ENCODE measurements around the gene MAGI2. TPM values are rescaled to one million over a fixed set of nuclear protein-coding genes. Genes with fewer than 3 reads are reported as not detected.

Gene MAGI2
- total RNA-seq, 4 donors from 2014 or later = 0.90 to 2.4 (median 0.99) TPM

DNA sequence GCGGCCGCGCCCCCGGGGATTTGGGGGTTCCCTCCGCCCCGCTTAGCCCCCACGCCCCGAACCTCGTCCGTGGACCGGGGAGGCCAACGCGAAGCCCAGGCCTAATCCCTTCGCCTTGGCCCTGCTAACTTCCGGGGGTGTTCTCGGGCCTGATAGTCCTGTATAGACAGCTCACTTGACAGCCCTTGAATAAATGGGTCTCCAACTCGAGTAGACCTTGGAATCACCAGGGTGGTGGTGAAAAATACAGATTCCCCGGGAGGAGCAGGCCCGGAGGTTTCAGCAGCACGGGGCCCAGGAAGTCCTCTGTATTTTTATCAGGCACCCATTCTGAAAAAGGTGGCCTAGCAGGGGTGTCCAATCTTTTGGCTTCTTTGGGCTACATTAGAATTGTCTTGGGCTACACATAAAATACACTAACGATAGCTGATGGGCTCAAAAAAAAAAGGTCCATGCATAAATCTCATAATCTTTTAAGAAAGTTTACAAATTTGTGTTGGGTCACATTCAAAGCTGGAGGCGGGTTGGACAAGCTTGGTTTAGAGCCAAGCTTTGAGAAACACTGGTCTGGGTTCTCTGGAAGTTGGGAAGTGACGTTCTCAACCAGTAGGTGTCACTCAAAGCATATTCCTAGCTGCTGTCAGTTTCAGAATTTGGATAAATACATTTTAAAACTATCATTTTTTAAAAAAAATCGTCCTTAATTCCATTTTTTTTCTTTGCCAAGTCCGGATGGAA, 1433.2 kb downstream of the MAGI2 start:
- peak overlapping the region; percentile 62 to 76 (median 67) for H3K4me3 ChIP-seq
- peak overlapping the region; percentile 90 to 94 (median 92) for H3K27ac ChIP-seq
- in situ Hi-C loops (cut with MboI; ENCODE audit: low sequenced_read_pairs in 4 of 4) (no loop called here), intact Hi-C loops (cut with DNase I; ENCODE audit: low total_unique reads) (loop anchor here (1.0 to 10.0 kb wide), 3 partner anchors 20 to 754 kb away; partner anchors contain the start of gene PTPN12)
- peak; percentile 29 to 45 for DNase-seq
- peak; percentile 74 to 85 for ATAC-seq
- peaks cover 12 to 14% of the 10 kb centered on the region in 2 donors for H3K4me1 ChIP-seq
- TF ChIP-seq POLR2A (IDR thresholded peaks at IDR 0.05) = no peak
- TF ChIP-seq, protein P1, sequence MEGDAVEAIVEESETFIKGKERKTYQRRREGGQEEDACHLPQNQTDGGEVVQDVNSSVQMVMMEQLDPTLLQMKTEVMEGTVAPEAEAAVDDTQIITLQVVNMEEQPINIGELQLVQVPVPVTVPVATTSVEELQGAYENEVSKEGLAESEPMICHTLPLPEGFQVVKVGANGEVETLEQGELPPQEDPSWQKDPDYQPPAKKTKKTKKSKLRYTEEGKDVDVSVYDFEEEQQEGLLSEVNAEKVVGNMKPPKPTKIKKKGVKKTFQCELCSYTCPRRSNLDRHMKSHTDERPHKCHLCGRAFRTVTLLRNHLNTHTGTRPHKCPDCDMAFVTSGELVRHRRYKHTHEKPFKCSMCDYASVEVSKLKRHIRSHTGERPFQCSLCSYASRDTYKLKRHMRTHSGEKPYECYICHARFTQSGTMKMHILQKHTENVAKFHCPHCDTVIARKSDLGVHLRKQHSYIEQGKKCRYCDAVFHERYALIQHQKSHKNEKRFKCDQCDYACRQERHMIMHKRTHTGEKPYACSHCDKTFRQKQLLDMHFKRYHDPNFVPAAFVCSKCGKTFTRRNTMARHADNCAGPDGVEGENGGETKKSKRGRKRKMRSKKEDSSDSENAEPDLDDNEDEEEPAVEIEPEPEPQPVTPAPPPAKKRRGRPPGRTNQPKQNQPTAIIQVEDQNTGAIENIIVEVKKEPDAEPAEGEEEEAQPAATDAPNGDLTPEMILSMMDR (IDR thresholded peaks at IDR 0.05 in 4 of 5, conservative IDR thresholded peaks at IDR 0.05 in 1 of 5) = peak; percentile 55 to 75 (median 58)
- no peaks in the 10 kb centered on the region for H3K27me3 ChIP-seq
- H3K36me3 ChIP-seq = no peaks in the 10 kb centered on the region
- H3K9me3 ChIP-seq = no peaks in the 10 kb centered on the region

DNA sequence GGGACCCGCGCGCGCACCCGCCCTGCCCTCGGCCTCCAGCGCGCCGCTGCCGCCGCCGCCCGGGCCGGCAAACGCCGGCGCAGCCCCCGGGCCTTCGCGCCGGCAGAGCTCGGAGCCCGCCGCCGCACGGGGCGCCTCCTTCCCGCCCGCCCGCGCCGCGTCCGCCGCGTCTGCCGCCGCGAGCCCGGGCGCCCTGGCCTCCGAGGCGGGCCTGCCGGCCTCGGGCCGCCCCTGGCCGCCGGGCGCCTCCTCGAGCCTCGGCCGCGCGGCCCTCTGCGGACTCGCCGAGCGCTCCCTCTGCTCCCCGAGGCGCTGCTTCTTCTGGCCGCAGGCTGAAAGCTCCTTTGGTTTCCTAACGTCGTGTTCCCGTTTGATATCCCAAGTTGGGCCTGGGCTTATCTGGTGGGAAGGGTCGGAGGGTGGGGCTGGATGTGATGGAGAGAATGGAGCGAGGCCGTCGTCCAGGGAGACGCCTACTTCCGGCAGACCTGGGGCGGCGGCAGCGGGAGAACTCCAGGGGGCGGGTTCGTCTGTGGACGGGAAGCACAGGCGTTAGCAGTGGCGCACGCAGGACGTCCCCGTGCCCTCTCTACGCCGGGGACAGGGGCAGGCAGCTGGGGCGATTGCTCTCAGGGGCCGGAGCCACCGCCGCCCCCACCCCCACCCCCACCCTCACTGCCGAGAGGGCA, 1433.9 kb downstream of the MAGI2 start:
- Histone ChIP-seq H3K4me1 (peaks cover 12 to 14% of the 10 kb centered on the region in 2 donors), H3K4me3 (peak overlapping the region; percentile 62 to 76 (median 67)), H3K9me3 (no peaks in the 10 kb centered on the region), H3K27ac (peak overlapping the region; percentile 90 to 94 (median 92)), H3K36me3 (no peaks in the 10 kb centered on the region), H3K27me3 (no peaks in the 10 kb centered on the region)
- intact Hi-C loops (cut with DNase I; ENCODE audit: low total_unique reads) (loop anchor here (1.0 to 10.0 kb wide), 4 partner anchors 21 to 755 kb away; partner anchors contain the start of genes PTPN12 and RSBN1L), in situ Hi-C loops (cut with MboI; ENCODE audit: low sequenced_read_pairs in 4 of 4) (no loop called here)
- ATAC-seq (peak; percentile 88), DNase-seq (peak; percentile 87)
- TF ChIP-seq, protein P1 (IDR thresholded peaks at IDR 0.05 in 4 of 5, conservative IDR thresholded peaks at IDR 0.05 in 1 of 5) = peak in 1 of 5 experiments; percentile 25
- TF ChIP-seq POLR2A (IDR thresholded peaks at IDR 0.05) = peak; percentile 47 to 50

DNA sequence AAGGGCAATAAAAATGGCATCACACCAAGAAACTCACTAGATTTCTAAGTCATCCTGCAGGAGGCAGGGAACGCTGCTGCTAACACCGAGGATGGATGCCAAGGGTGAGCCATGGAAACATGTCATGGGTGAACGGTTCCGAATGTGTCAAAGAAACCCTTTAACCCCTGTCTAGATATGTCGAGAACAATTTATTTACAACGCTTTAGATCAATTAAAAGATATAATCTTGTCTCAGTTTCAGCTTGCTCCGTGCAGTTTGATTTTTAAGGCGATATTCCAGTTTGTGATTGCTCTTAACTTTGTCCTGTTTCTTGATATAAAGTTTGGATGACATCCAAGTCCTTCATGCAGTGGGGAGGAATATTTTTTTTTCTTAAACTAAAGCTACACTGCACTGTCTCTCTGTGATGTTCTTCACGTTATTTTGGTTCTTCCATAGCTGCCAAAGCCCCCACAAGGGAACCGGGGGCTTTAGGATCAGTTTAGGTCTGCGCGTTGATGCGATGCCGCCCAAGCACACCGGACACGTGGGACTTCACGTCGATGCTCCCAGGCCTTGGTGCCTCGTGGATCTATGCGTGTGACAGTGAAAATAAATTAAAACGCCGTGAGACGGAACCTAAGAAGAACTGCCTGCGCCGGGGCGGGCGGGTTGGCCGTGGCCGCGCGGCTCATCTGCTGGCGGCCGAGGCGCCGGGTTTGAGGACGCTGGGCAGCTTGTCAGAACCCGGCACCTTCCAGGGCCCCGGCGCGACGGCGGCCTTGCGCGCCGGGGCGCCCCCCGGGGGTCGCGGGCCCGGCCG, 1434.6 kb downstream of the MAGI2 start:
- DNase-seq = peak; percentile 26 to 34
- Histone ChIP-seq H3K9me3 (no peaks in the 10 kb centered on the region), H3K4me1 (peaks cover 12 to 14% of the 10 kb centered on the region in 2 donors), H3K27me3 (no peaks in the 10 kb centered on the region), H3K27ac (peak overlapping the region; percentile 66 to 80 (median 72)), H3K36me3 (no peaks in the 10 kb centered on the region), H3K4me3 (peak overlapping the region; percentile 50 to 65 (median 61))
- in situ Hi-C loops (cut with MboI; ENCODE audit: low sequenced_read_pairs in 4 of 4) (no loop called here), intact Hi-C loops (cut with DNase I; ENCODE audit: low total_unique reads) (loop anchor here (2.0 kb wide), 1 partner anchor 322 kb away; the partner anchor contains the start of gene RSBN1L)
- TF ChIP-seq, protein P1 (IDR thresholded peaks at IDR 0.05 in 4 of 5, conservative IDR thresholded peaks at IDR 0.05 in 1 of 5) = peak in 1 of 5 experiments; percentile 4
- TF ChIP-seq POLR2A (IDR thresholded peaks at IDR 0.05) = no peak
- peak in 1 of 2 donors; percentile 7 for ATAC-seq

DNA sequence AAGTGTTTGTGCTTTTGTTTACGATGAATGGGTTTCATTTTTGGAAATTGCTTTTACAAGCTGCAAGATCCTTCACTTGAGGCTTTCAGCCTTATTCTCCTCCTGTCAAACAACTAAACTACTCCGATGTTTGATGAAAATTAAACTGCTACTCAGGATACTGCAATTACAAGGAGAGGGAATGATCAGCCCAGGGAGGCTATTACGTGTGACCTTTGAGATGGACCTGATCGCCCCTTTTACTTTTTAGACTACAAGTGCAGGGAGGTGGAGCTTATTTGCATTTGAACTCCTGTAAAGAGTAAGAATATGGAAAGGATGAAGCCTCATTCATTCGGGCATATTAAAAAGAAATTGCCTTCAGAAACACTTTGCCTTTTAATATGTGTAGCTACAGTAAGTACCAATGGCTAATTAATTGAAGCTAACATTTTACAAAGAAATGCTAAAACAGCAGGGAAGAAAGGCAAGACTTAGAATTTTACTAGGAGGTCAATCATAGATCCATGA, 1435.8 kb downstream of the MAGI2 start:
- H3K36me3 ChIP-seq = no peaks in the 10 kb centered on the region
- no peaks in the 10 kb centered on the region for H3K27me3 ChIP-seq

More for the DNA sequence above, 1435.8 kb downstream of the MAGI2 start:
- H3K9me3 ChIP-seq = no peaks in the 10 kb centered on the region
- in situ Hi-C loops (cut with MboI; ENCODE audit: low sequenced_read_pairs in 4 of 4) = no loop called here
- H3K27ac ChIP-seq = no peak overlapping the region
- ATAC-seq = no peak
- DNase-seq = no peak
- intact Hi-C loops (cut with DNase I; ENCODE audit: low total_unique reads) = loop anchor here (2.0 kb wide), 1 partner anchor 321 kb away; the partner anchor contains the start of gene RSBN1L
- no peak for TF ChIP-seq POLR2A (IDR thresholded peaks at IDR 0.05)
- TF ChIP-seq, protein P1 (IDR thresholded peaks at IDR 0.05 in 4 of 5, conservative IDR thresholded peaks at IDR 0.05 in 1 of 5) = no peak
- peak overlapping the region in 1 of 4 donors; percentile 18 for H3K4me3 ChIP-seq
- peaks cover 12 to 14% of the 10 kb centered on the region in 2 donors for H3K4me1 ChIP-seq
